Stimulated activated naive CD8-positive, alpha-beta T cell treated with anti-CD3 and anti-CD28 coated beads, Interleukin-15, Interleukin-2, amounts not matched to agents 100 U/mL and 50 U/mL, for 24 hours (primary cell): Measurements from ENCODE around the gene SND1.

Source experiments
- ATAC-seq: fragments of 150-1000 bp; cut with Tn5 transposase; one replicate; pipeline ENCODE4 v1.10.0; 2021
- DNase-seq: peaks from one replicate; pipeline ENCODE4 v3.0.0; 2021

SND1 gene

GRCh38 chr7:127768241-127768640 lies 116.2 kb downstream of the SND1 start:
- peak; percentile 49 for ATAC-seq
- no peak for DNase-seq

- no peak for ATAC-seq
- no peak for DNase-seq
These were observed 117.1 kb downstream of the SND1 start for GRCh38 chr7:127769137-127769536.

- DNase-seq (no peak), ATAC-seq (no peak)
These were observed 117.9 kb downstream of the SND1 start for GRCh38 chr7:127769696-127770400.

- DNase-seq (no peak), ATAC-seq (no peak)
These were observed 118.9 kb downstream of the SND1 start for GRCh38 chr7:127770885-127771284.

GRCh38 chr7:127771707-127772106 lies 119.7 kb downstream of the SND1 start:
- ATAC-seq, result no peak
- no peak for DNase-seq

GRCh38 chr7:127776776-127777386 lies 124.9 kb downstream of the SND1 start:
- ATAC-seq, result no peak
- DNase-seq, result no peak

- DNase-seq, result no peak
- no peak for ATAC-seq
These were observed 128.5 kb downstream of the SND1 start for GRCh38 chr7:127780489-127780888.

- DNase-seq (no peak), ATAC-seq (no peak)
These were observed 129.1 kb downstream of the SND1 start for GRCh38 chr7:127781081-127781480.

- no peak for DNase-seq
- ATAC-seq, result no peak
These were observed 130.1 kb downstream of the SND1 start for GRCh38 chr7:127782075-127782474.

GRCh38 chr7:127782654-127783559 lies 130.9 kb downstream of the SND1 start:
- no peak for ATAC-seq
- no peak for DNase-seq

- no peak for ATAC-seq
These were observed 134.2 kb downstream of the SND1 start for GRCh38 chr7:127786184-127786583.

GRCh38 chr7:127789031-127789430 lies 137.0 kb downstream of the SND1 start:
- ATAC-seq (no peak), DNase-seq (no peak)

More at GRCh38 chr7:127786184-127786583, 134.2 kb downstream of the SND1 start:
- no peak for DNase-seq

GRCh38 chr7:127791446-127792189 lies 139.6 kb downstream of the SND1 start:
- ATAC-seq (peak; percentile 26), DNase-seq (no peak)

GRCh38 chr7:127792528-127793342 lies 140.7 kb downstream of the SND1 start:
- ATAC-seq, result no peak
- DNase-seq, result peak; percentile 49

- ATAC-seq, result no peak
- DNase-seq, result no peak
These were observed 141.6 kb downstream of the SND1 start for GRCh38 chr7:127793582-127793981.

GRCh38 chr7:127794136-127794535 lies 142.1 kb downstream of the SND1 start:
- ATAC-seq (no peak), DNase-seq (no peak)

GRCh38 chr7:127794551-127794950 lies 142.6 kb downstream of the SND1 start:
- no peak for DNase-seq
- ATAC-seq, result no peak

GRCh38 chr7:127798023-127798422 lies 146.0 kb downstream of the SND1 start:
- DNase-seq (no peak), ATAC-seq (no peak)

GRCh38 chr7:127798769-127799372 lies 146.9 kb downstream of the SND1 start:
- no peak for DNase-seq
- ATAC-seq, result no peak

GRCh38 chr7:127799535-127800305 lies 147.7 kb downstream of the SND1 start:
- ATAC-seq (no peak), DNase-seq (no peak)
